Duodenal mucosa (tissue), 2 donors: Measurements from ENCODE around the gene MAPK11.

Experiments
- H3K27ac ChIP-seq: one replicate; pipeline ENCODE4 v1.7.0; 2013; ENCODE audit warnings: low read depth, low read length
- H3K27me3 ChIP-seq, 2 donors: one replicate each; pipeline ENCODE4 v1.7.0; 2013; ENCODE audit warnings: low read length in 2 of 2, control low read depth in 1 of 2; ENCODE audit not compliant: insufficient read depth in 2 of 2, control insufficient read depth in 1 of 2
- H3K36me3 ChIP-seq, 2 donors: one replicate each; pipeline ENCODE4 v1.7.0; 2013; ENCODE audit warnings: low read length in 2 of 2, control low read depth in 1 of 2; ENCODE audit not compliant: insufficient read depth in 2 of 2, control insufficient read depth in 1 of 2
- H3K4me1 ChIP-seq, 2 donors: one replicate each; pipeline ENCODE4 v1.7.0; 2013; ENCODE audit warnings: low read length in 2 of 2, control low read depth in 1 of 2; ENCODE audit not compliant: insufficient read depth in 2 of 2, control insufficient read depth in 1 of 2
- H3K4me3 ChIP-seq, 2 donors: one replicate each; pipeline ENCODE4 v1.7.0; 2013; ENCODE audit warnings: low read length in 2 of 2, low read depth in 1 of 2
- H3K9ac ChIP-seq, 2 donors: one replicate each; pipeline ENCODE4 v1.7.0; 2013; ENCODE audit warnings: low read length in 2 of 2, low read depth in 1 of 2
- H3K9me3 ChIP-seq, 2 donors: one replicate each; pipeline ENCODE4 v1.7.0; 2013; ENCODE audit warnings: low read length in 2 of 2, control low read depth in 1 of 2; ENCODE audit not compliant: control insufficient read depth in 1 of 2

MAPK11 gene

DNA sequence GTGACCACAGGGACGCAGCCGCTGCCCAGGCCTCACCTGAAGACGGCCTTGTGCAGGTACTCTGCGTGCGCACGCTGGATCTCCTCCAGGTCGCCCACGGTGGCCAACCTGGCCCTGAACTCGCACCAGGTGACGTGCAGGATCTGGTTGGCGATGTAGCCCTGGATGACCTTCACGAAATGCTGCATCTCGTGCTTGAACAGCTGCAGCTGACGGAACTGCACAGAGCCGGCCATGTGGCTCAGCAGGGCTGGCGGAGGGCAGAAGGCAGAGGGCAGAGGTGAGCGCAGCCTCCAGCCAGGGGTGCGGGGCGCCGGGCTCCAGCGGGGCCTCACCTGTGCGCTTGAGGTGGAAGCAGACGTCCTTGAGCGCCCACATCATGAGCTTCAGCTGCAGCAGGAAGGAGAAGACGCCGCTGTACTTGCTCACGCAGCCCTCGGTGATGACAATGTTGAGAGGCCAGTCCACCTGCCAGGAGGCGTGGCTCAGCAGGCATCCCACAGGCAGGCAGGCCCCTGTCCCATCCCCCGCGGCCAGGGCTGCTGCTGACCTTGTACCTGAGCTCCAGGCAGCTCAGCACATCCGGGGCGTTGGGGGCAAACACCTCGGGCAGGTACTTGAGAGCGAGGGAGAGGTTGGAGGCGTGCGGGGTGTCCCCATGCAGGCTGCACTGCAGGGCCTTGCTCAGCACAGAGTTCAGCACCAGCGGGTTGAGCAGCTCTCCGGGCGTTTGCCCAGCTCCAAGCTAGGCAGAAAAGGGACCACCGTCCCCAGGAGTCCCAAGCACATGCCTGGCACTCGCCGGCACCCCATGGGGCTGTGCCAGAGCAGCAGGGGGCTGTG lies 51.8 kb downstream of the MAPK11 start:
- Histone ChIP-seq H3K27ac (no peak overlapping the region), H3K36me3 (peaks cover 36 to 89% of the 10 kb centered on the region in 2 donors), H3K27me3 (no peaks in the 10 kb centered on the region), H3K4me3 (no peak overlapping the region), H3K4me1 (peaks cover 0 to 4% of the 10 kb centered on the region in 2 donors), H3K9ac (no peak overlapping the region), H3K9me3 (no peaks in the 10 kb centered on the region)

DNA sequence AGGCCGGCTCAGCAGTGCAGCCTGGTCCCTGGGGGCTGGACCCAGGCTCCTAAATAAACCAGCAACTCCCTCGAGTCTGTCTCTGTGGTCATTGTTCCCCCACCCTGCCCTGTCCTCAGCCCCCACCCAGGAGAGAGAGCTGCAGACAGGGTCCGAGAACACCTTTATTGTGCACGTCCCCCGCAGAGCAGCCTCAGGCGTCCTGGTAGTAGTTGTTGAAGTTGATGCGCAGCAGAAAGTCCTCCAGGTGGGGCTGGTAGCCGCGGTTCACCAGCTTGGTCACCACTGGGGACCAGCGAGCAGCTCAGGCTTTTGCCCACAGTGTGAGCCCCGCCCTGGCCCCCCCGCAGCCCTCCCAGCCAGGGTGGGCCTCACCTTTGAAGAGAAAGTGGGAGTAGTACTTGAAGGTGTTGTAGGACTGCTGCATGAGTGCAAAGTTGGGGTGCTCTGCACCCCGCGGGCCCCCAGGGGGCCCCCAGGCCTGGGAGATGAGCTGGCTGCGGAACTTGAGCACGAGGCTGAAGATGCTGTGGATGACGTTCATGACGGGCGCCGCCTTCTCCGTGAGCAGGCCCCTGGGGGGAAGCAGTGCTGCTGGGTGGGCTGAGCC lies 52.5 kb downstream of the MAPK11 start:
- H3K27me3 ChIP-seq = no peaks in the 10 kb centered on the region
- peaks cover 35 to 89% of the 10 kb centered on the region in 2 donors for H3K36me3 ChIP-seq
- no peak overlapping the region for H3K4me3 ChIP-seq
- peaks cover 0 to 4% of the 10 kb centered on the region in 2 donors for H3K4me1 ChIP-seq
- no peak overlapping the region for H3K27ac ChIP-seq
- no peaks in the 10 kb centered on the region for H3K9me3 ChIP-seq
- no peak overlapping the region for H3K9ac ChIP-seq

DNA sequence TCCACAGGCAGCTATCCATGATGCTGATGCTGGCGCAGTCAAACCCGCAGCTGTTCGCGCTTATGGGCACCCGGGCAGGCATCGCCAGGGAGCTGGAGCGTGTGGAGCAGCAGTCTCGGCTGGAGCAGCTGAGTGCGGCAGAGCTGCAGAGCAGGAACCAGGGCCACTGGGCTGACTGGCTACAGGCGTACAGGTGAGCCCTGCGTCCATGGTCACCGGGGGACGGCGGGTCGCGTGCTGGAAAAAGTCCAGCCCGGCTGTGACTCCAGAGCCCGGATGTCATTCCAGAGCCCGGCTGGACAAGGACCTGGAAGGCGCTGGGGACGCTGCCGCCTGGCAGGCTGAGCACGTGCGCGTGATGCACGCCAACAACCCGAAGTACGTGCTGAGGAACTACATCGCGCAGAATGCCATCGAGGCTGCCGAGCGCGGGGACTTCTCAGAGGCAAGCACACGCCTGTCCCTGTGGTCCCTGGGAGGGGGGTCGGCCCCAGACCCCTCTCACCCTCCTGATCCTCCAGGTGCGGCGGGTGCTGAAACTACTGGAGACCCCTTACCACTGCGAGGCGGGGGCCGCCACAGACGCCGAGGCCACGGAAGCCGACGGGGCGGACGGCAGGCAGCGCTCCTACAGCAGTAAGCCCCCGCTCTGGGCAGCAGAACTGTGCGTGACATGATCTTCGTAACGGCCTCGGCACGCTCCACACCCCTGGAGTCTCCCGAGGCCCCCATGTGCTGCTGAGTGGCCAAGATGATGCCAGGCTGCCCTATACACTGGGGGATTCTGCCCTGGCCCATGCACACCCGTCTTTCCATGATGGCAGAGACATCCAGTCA lies 53.3 kb downstream of the MAPK11 start:
- Histone ChIP-seq H3K4me3 (no peak overlapping the region), H3K4me1 (peaks cover 0 to 4% of the 10 kb centered on the region in 2 donors), H3K36me3 (peaks cover 37 to 89% of the 10 kb centered on the region in 2 donors), H3K9me3 (no peaks in the 10 kb centered on the region), H3K9ac (no peak overlapping the region), H3K27me3 (no peaks in the 10 kb centered on the region), H3K27ac (no peak overlapping the region)

DNA sequence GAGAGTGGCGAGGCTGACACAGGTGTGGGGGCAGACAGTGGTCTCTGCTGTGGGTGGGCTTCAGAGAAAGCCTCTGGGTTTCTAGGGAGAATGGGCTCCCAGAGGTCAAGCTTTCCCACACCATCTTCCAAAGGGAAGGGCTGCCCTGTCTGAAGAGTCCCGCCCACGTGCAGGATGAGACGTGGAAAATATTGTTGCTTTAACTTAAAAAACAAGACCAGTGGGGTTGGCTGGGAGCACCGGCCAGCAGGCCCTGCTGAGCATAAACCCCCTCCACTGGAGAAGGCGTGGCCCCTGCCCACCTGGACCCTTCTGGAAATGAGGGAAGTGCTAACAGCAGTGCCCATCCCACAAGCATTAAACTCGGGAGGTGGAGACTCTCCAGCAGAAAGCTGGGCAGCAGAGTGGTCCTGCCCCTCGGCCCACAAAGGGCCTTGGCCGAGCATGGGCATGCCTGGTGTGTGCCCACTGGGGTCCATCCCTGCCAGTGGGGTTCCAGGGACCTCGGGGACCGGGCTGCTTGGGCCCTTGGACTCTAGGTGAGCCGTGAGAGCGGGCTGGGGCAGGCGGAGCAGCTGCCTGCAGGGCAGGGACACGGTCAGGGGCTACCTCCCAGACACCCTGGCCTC lies 54.0 kb downstream of the MAPK11 start:
- H3K4me3 ChIP-seq = no peak overlapping the region
- peaks cover 0 to 4% of the 10 kb centered on the region in 2 donors for H3K4me1 ChIP-seq
- no peak overlapping the region for H3K9ac ChIP-seq
- no peaks in the 10 kb centered on the region for H3K27me3 ChIP-seq
- H3K9me3 ChIP-seq = no peaks in the 10 kb centered on the region
- H3K27ac ChIP-seq = no peak overlapping the region
- H3K36me3 ChIP-seq = peaks cover 32 to 86% of the 10 kb centered on the region in 2 donors

DNA sequence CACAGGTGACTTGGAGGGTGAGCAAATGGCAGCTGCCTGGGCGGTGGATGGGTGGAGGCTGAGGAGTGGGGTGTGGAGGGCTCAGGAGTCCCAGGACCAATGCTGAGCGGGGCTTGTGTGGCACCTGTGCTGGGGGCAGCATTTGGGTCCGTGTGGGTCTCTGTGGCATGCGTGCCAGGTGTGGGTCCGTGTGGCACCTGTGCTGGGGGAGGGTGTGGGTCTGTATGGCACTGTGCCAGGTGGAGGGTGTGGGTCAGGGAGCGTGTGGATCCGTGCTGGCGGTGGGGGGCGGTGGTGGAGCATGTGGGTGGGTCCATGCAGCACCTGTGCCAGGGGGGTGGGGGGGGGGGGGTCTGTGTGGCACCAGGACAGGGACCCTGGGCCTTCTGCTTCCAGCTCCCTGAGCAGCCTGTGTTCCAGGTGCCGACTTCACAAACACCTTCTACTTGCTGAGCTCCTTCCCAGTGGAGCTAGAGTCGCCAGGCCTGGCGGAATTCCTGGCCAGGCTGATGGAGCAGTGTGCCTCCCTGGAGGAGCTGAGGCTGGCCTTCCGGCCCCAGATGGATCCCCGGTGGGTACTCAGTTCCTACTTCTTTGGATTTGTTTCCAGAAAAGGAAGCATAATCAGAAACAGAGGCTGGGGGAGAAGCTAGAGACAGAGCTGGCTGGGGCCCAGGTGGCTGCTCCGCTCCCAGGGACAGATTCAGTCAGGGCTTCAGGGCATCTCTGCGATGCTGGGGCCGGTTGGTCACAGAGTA lies 54.7 kb downstream of the MAPK11 start:
- Histone ChIP-seq H3K4me1 (peaks cover 0 to 4% of the 10 kb centered on the region in 2 donors), H3K27ac (no peak overlapping the region), H3K9ac (no peak overlapping the region), H3K36me3 (peaks cover 34 to 86% of the 10 kb centered on the region in 2 donors), H3K9me3 (no peaks in the 10 kb centered on the region), H3K4me3 (no peak overlapping the region), H3K27me3 (no peaks in the 10 kb centered on the region)
